ENCODE measurements around the gene WDFY3.

Gene WDFY3

DNA sequence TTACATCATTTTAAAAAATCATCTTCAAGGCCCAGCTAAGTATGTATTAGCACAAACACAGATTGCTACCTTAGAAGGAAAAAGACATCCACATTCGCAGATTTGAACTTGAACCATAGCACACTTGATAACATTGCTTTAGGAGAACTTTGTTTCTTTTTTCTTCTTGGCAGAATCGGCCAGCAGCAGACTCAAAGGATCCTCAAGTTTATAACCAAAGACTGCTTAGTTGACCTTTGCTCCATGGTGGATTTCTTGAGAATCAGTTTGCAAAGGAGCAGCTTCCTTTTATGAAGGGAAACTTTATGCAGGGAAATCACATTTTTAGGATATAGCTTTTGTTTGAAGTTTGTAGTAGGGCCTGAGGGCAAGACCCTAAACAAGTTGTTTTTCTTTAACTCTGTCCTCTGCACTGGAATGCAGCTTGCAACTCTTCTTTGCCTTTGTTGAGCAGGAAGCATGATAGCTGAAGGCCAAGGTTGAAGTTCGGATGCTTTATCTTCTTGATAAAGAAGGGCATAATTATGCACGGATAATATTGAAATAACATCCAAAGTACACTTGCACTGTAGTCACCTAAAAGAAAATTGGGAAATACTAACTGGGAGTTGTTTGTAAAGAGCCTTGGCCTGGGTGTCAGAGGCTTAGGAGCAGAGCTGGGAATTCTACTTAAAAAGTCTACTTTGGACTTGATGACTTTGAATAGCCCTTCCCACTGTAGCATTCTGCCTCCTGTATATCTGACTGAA, 305.1 kb downstream of the WDFY3 start:
- H3K27ac ChIP-seq: no peak overlapping the region

DNA sequence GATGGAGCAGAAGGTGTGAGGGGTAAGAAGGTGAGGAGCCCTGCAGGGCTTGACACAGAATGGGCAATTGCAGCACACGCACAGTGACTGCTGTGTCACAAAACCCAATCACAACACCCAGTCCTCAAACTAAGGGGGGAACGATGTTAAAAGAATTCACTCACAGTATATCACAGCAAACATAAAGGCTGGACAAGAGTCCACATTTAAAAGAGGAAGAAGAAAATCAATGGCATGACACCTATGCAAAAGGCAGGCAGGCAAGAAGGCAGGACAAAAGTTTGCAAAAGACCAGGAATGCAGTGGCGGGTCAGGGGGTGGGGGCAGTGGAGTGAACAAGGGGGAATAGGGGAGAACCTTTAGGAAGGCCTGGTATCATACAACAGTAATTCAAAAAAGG, 305.9 kb downstream of the WDFY3 start:
- Histone ChIP-seq H3K27me3 (no peaks in the 10 kb centered on the region), H3K4me1 (no peaks in the 10 kb centered on the region), H3K9me3 (replicated peaks in 1 of 11) (peaks cover 27 to 49% (median 37%) of the 10 kb centered on the region in 11 experiments), H3K4me3 (no peak overlapping the region), H4K20me1 (peaks cover 0 to 16% (median 0%) of the 10 kb centered on the region in 11 experiments; a peak in 2 of 22 replicates), H3K9ac (no peak overlapping the region), H3K4me2 (no peak overlapping the region), H3K27ac (no peak overlapping the region), H3K36me3 (peaks cover 0 to 64% (median 0%) of the 10 kb centered on the region in 11 experiments; a peak in 6 of 22 replicates)
- TF ChIP-seq Cebpa-rat (IDR thresholded peaks at IDR 0.05): no peak

More for the DNA sequence above, 305.1 kb downstream of the WDFY3 start:
- H3K4me2 ChIP-seq: no peak overlapping the region
- TF ChIP-seq Cebpa-rat (IDR thresholded peaks at IDR 0.05): no peak
- H3K9ac ChIP-seq: no peak overlapping the region
- no peak overlapping the region for H3K4me3 ChIP-seq
- H3K27me3 ChIP-seq: no peaks in the 10 kb centered on the region
- H4K20me1 ChIP-seq: peaks cover 0 to 16% (median 0%) of the 10 kb centered on the region in 11 experiments; a peak in 2 of 22 replicates
- peaks cover 0 to 72% (median 2%) of the 10 kb centered on the region in 11 experiments; a peak in 14 of 22 replicates for H3K36me3 ChIP-seq
- peaks cover 0 to 3% (median 0%) of the 10 kb centered on the region in 10 experiments; a peak in 3 of 20 replicates for H3K4me1 ChIP-seq
- peaks cover 29 to 55% (median 41%) of the 10 kb centered on the region in 11 experiments for H3K9me3 ChIP-seq (replicated peaks in 1 of 11)

DNA sequence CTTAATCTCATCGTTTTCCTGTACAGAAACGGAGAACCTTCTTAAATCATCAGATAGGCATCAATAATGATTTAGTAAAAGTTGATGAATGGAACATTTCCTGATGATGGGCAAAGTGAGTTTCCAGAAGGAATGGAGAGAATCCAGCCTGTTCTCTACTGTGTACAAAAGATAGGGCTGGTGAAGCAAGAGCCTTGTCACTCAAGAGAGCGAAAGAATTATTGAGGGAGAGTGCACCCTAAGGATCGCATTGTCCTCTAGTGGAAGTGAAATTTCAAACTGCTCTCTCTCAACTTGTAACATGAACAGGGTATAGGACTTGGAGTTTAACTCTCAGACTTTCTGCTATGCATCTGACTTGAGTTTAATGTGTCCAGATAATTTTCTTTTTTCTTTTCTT, 314.0 kb downstream of the WDFY3 start:
- Histone ChIP-seq H3K9ac (no peak overlapping the region), H3K36me3 (0 out of 22 replicates have a peak, but pooled peaks cover 0 to 1% (median 0%) of the 10 kb centered on the region in 11 experiments), H3K9me3 (replicated peaks in 1 of 11) (peaks cover 3 to 13% (median 12%) of the 10 kb centered on the region in 11 experiments; a peak in 21 of 22 replicates), H3K4me3 (no peak overlapping the region), H3K4me2 (no peak overlapping the region), H3K4me1 (peaks cover 0 to 30% (median 3%) of the 10 kb centered on the region in 10 experiments; a peak in 8 of 20 replicates), H4K20me1 (no peaks in the 10 kb centered on the region), H3K27me3 (no peaks in the 10 kb centered on the region), H3K27ac (no peak overlapping the region)
- no peak for TF ChIP-seq Cebpa-rat (IDR thresholded peaks at IDR 0.05)

DNA sequence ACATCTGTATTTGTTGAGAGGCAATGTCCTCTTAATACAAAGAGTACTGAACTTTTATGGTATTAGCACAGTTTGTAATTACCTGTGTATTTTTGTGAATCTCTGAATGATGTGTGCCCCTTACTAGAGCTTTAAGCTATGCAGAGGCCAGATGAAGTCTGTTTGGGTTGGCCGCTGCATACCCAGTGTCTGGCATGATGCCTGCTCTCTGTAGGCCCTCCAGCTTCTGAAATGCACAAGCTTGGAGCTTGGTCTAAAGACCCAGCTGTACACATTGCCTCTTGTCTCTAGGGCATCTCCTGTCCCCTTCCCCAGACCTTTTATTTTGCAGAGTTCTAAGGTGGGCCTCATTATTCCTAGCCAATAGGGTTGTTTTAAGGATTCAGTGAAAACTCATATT, 315.0 kb downstream of the WDFY3 start:
- Histone ChIP-seq H3K36me3 (no peaks in the 10 kb centered on the region), H3K9me3 (replicated peaks in 1 of 11) (peaks cover 0 to 4% (median 2%) of the 10 kb centered on the region in 11 experiments; a peak in 13 of 22 replicates), H3K27ac (no peak overlapping the region), H3K4me3 (no peak overlapping the region), H4K20me1 (no peaks in the 10 kb centered on the region), H3K9ac (no peak overlapping the region), H3K4me1 (peaks cover 0 to 30% (median 3%) of the 10 kb centered on the region in 10 experiments; a peak in 8 of 20 replicates), H3K27me3 (no peaks in the 10 kb centered on the region), H3K4me2 (no peak overlapping the region)
- no peak for TF ChIP-seq Cebpa-rat (IDR thresholded peaks at IDR 0.05)

DNA sequence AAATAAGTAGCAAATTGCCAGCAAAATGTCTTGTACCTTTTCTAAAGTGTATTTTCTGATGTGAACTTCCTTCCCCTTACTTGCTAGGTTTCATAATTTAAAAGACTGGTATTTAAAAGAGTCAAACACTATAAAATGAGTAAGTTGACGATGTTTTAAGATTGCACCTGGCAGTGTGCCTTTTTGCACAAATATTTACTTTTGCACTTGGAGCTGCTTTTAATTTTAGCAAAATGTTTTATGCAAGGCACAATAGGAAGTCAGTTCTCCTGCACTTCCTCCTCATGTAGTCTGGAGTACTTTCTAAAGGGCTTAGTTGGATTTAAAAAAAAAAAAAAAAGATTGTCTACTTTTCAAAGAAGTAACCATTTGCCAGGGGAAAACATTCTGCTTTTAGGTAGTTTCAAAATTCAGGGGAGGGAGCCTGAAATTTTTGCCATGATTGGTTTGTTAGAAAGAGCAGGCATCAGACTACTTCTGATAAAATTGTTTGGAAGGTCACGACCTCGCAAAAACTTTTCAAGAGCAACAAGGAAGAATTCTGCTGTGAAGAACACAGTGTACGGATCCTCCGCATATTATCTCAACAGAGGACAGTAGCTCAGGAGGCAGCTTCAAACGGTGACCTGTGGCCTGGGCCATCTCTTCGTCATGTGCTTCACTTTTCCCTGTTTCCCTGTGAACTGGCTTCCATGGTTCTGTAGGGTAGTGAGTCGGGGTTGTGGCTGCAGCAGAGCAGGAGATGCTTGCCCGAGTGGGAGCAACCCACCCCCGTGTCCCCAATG, 317.4 kb downstream of the WDFY3 start:
- Histone ChIP-seq H3K9ac (no peak overlapping the region), H4K20me1 (no peaks in the 10 kb centered on the region), H3K4me1 (peaks cover 0 to 30% (median 3%) of the 10 kb centered on the region in 10 experiments; a peak in 8 of 20 replicates), H3K36me3 (no peaks in the 10 kb centered on the region), H3K27ac (no peak overlapping the region), H3K4me2 (peak overlapping the region in 4 of 11 experiments; percentile 2 to 75 (median 40); a peak in 5 of 22 replicates), H3K27me3 (no peaks in the 10 kb centered on the region), H3K9me3 (replicated peaks in 1 of 11) (no peaks in the 10 kb centered on the region), H3K4me3 (no peak overlapping the region)
- no peak for TF ChIP-seq Cebpa-rat (IDR thresholded peaks at IDR 0.05)

DNA sequence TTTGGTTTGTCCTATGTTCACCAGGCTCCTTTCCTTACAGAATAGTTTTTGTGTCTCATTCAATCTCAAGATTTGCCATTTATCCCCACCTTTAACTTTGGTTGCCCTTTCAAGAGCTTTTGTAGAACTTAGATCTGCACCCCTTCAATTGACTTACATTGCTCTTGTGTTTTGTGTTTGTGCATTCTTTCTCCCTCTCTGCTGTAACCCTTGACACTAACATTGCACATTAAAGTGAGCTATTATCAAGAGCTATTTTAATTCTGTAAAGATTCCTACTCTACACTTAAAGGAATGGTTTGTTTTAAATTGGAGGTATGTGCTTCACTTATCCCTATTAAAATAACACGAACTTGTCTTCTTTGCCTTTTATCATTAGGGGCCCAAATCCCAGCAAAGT, 318.3 kb downstream of the WDFY3 start:
- Histone ChIP-seq H3K36me3 (no peaks in the 10 kb centered on the region), H3K27me3 (no peaks in the 10 kb centered on the region), H3K4me2 (no peak overlapping the region), H3K27ac (no peak overlapping the region), H4K20me1 (no peaks in the 10 kb centered on the region), H3K4me3 (no peak overlapping the region), H3K9ac (no peak overlapping the region), H3K4me1 (peaks cover 0 to 30% (median 3%) of the 10 kb centered on the region in 10 experiments; a peak in 8 of 20 replicates), H3K9me3 (replicated peaks in 1 of 11) (no peaks in the 10 kb centered on the region)
- no peak for TF ChIP-seq Cebpa-rat (IDR thresholded peaks at IDR 0.05)

DNA sequence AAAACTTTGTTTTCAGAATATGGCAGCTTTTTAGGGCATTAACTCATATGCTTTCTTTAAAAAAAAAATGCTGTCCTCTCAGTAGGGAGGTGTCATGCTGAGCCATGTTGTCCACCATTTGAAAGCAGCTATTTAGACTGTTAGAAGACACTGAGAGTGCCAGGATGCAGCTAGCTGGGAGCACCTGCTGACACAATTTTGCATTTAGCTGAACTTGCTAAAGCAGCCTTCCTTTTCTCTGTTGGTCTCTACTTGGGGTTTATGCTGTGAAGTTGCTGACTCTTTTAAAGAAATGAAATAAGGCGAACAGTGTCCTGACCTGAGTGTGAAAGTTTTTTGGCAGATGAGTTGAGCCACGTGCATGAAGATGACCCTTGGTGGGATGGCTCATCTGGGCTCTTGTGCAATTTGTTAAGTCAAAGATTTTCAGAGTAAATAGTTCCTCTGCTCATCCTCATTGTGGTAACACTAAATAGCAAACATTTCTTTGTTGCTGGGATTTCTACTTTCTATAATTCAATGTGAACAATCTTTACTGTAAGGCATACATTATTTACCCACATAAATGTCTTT, 319.1 kb downstream of the WDFY3 start:
- no peak overlapping the region for H3K4me3 ChIP-seq
- no peak overlapping the region for H3K4me2 ChIP-seq

DNA sequence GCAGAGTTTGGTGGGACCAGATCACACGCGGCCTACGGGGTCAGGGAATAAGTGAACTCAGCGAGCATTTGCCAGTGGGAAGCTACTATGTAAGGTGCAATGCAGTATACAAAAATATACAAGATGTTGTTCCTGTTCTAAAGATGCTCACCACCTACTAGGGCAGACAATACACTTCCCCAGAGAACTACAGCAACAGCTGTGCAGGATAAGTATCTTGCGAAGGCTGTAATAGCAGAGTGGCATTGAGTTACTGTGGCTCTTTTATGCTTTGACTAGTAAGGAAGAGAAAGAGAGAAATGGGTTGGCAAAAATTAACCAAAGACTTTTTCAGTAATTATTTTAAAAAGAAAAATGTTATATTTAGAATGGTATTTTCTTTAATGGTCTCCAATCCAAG, 322.4 kb downstream of the WDFY3 start:
- Histone ChIP-seq H3K4me2 (no peak overlapping the region), H3K4me3 (no peak overlapping the region), H3K27me3 (no peaks in the 10 kb centered on the region), H4K20me1 (no peaks in the 10 kb centered on the region), H3K9me3 (replicated peaks in 1 of 11) (no peaks in the 10 kb centered on the region), H3K36me3 (no peaks in the 10 kb centered on the region; a peak in 1 of 22 replicates), H3K4me1 (peaks cover 0 to 7% (median 1%) of the 10 kb centered on the region in 10 experiments; a peak in 8 of 20 replicates), H3K27ac (no peak overlapping the region), H3K9ac (no peak overlapping the region)
- no peak for TF ChIP-seq Cebpa-rat (IDR thresholded peaks at IDR 0.05)

More for the DNA sequence above, 319.1 kb downstream of the WDFY3 start:
- Histone ChIP-seq H3K27me3 (no peaks in the 10 kb centered on the region), H3K4me1 (peaks cover 0 to 30% (median 3%) of the 10 kb centered on the region in 10 experiments; a peak in 8 of 20 replicates), H3K9me3 (replicated peaks in 1 of 11) (no peaks in the 10 kb centered on the region), H3K36me3 (no peaks in the 10 kb centered on the region), H4K20me1 (no peaks in the 10 kb centered on the region), H3K9ac (no peak overlapping the region), H3K27ac (no peak overlapping the region)
- no peak for TF ChIP-seq Cebpa-rat (IDR thresholded peaks at IDR 0.05)

DNA sequence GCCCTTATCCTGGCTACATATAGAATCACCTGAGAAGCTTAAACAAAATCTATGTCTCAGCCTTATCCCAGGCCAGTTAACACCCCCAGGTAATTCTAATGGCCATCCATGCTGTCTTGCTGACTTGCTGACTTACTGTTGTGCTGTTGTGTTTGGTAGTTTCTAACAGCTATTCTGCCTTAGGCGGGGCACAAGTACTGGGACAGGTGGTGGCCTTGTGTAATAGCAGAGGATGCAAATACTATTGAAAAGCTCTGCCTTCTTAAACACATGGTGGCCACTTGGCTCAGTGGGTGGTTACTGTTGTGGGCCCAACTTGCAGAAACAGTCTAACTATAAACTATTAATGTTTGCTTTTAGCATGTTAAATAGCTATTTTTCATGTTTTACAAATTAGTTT, 327.3 kb downstream of the WDFY3 start:
- TF ChIP-seq Cebpa-rat (IDR thresholded peaks at IDR 0.05): no peak
- Histone ChIP-seq H3K9ac (no peak overlapping the region), H3K4me2 (no peak overlapping the region), H3K36me3 (no peaks in the 10 kb centered on the region; a peak in 1 of 22 replicates), H3K4me3 (no peak overlapping the region), H3K27me3 (no peaks in the 10 kb centered on the region), H4K20me1 (no peaks in the 10 kb centered on the region), H3K9me3 (replicated peaks in 1 of 11) (peaks cover 0 to 10% (median 0%) of the 10 kb centered on the region in 11 experiments; a peak in 1 of 22 replicates), H3K4me1 (no peaks in the 10 kb centered on the region; a peak in 1 of 20 replicates), H3K27ac (no peak overlapping the region)
